Breast epithelium (tissue), 4 donors: ENCODE data around the gene CFAP97D1. TPM values are rescaled to one million over a fixed set of nuclear protein-coding genes. Genes with fewer than 3 reads are reported as not detected.

ENCODE experiments used
- DNase-seq, 2 donors: peaks; one replicate each; pipeline ENCODE4 v3.0.0-alpha.2; 2019; ENCODE audit warnings: low spot score in 2 of 2
- H3K27ac ChIP-seq, 2 donors: fragments of 200-600 bp; sonication (generic) in 1 of 2; one replicate each; pipeline ENCODE4 v1.5.1; 2016 to 2019; ENCODE audit warnings: mild to moderate bottlenecking in 1 of 2
- H3K27me3 ChIP-seq, 2 donors: fragments of 200-600 bp; sonication (generic) in 1 of 2; one replicate each; pipeline versions ENCODE4 v1.5.1 to v1.6.0; 2017 to 2019; ENCODE audit warnings: control low read depth in 1 of 2, mild to moderate bottlenecking in 1 of 2
- H3K36me3 ChIP-seq: fragments of 200-600 bp; one replicate; pipeline ENCODE4 v1.5.1; 2019
- H3K4me1 ChIP-seq, 2 donors: fragments of 200-600 bp; sonication (generic); one replicate each; pipeline ENCODE4 v1.5.1; 2016 to 2019; ENCODE audit warnings: control low read depth in 1 of 2
- H3K4me3 ChIP-seq, 3 donors: fragments of 200-600 bp; sonication (generic); 1 replicate in 2 of 3; 2 replicates in 1 of 3; pipeline ENCODE4 v1.5.1; 2016 to 2019; ENCODE audit warnings: mild to moderate bottlenecking in 3 of 3, moderate library complexity in 2 of 3
- H3K9me3 ChIP-seq, 2 donors: fragments of 200-600 bp; sonication (generic) in 1 of 2; one replicate each; pipeline ENCODE4 v1.5.1; 2016 to 2019; ENCODE audit warnings: control low read depth in 1 of 2
- POLR2A ChIP-seq: fragments of 450-650 bp; IDR thresholded peaks from one replicate; pipeline ENCODE4 v1.6.1; 2016; ENCODE audit warnings: antibody characterized with exemption, mild to moderate bottlenecking, moderate library complexity
- POLR2AphosphoS5 ChIP-seq, 3 donors: sonication (generic); formaldehyde crosslinking; IDR thresholded peaks; one replicate each; pipeline ENCODE4 v1.6.1; 2017; ENCODE audit warnings: antibody characterized with exemption in 3 of 3
- intact Hi-C: fragments of 100-400 bp; cut with DNase I; formaldehyde crosslinking; loops from one replicate; pipeline ENCODE4 v1.15.1; 2023; ENCODE audit warnings: low total_unique reads
- total RNA-seq, 3 donors: library from RNA; depleted of rRNA; stranded (reverse); fragments of >200 nt; gene quantifications; one replicate each; pipeline ENCODE4 v1.1.0, GENCODE V29; 2016
- TF ChIP-seq, protein P1 (sequence below), 3 donors: fragments of 450-650 bp; IDR thresholded peaks; one replicate each; pipeline ENCODE4 v1.5.1; 2016 to 2017; ENCODE audit warnings: antibody characterized with exemption in 3 of 3, mild to moderate bottlenecking in 3 of 3, moderate library complexity in 3 of 3

Gene CFAP97D1
- total RNA-seq, 3 donors from 2014 or later: 0.16 TPM; not detected in 2

GRCh38 chr17:43823350-43824084, 43.3 kb downstream of the CFAP97D1 start:
- TF ChIP-seq POLR2AphosphoS5 (IDR thresholded peaks at IDR 0.05): no peak
- no peak for TF ChIP-seq POLR2A
- TF ChIP-seq, protein P1, sequence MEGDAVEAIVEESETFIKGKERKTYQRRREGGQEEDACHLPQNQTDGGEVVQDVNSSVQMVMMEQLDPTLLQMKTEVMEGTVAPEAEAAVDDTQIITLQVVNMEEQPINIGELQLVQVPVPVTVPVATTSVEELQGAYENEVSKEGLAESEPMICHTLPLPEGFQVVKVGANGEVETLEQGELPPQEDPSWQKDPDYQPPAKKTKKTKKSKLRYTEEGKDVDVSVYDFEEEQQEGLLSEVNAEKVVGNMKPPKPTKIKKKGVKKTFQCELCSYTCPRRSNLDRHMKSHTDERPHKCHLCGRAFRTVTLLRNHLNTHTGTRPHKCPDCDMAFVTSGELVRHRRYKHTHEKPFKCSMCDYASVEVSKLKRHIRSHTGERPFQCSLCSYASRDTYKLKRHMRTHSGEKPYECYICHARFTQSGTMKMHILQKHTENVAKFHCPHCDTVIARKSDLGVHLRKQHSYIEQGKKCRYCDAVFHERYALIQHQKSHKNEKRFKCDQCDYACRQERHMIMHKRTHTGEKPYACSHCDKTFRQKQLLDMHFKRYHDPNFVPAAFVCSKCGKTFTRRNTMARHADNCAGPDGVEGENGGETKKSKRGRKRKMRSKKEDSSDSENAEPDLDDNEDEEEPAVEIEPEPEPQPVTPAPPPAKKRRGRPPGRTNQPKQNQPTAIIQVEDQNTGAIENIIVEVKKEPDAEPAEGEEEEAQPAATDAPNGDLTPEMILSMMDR (IDR thresholded peaks at IDR 0.05): no peak
- Histone ChIP-seq H3K27ac (peak overlapping the region; percentile 77 to 84), H3K4me3 (no peak overlapping the region), H3K36me3 (no peaks in the 10 kb centered on the region), H3K9me3 (no peaks in the 10 kb centered on the region), H3K4me1 (peaks cover 0 to 8% of the 10 kb centered on the region in 2 donors), H3K27me3 (no peaks in the 10 kb centered on the region)
- intact Hi-C loops: no loop called here
- peak in 1 of 2 donors; percentile 84 for DNase-seq

GRCh38 chr17:43825567-43825966, 45.3 kb downstream of the CFAP97D1 start:
- no peak for DNase-seq
- intact Hi-C loops: no loop called here
- TF ChIP-seq POLR2AphosphoS5 (IDR thresholded peaks at IDR 0.05): no peak
- TF ChIP-seq, protein P1 (IDR thresholded peaks at IDR 0.05): no peak
- TF ChIP-seq POLR2A: no peak
- Histone ChIP-seq H3K36me3 (no peaks in the 10 kb centered on the region), H3K4me3 (no peak overlapping the region), H3K27me3 (no peaks in the 10 kb centered on the region), H3K27ac (peak overlapping the region in 1 of 2 donors; percentile 32), H3K9me3 (no peaks in the 10 kb centered on the region), H3K4me1 (peaks cover 0 to 8% of the 10 kb centered on the region in 2 donors)

- peaks cover 0 to 8% of the 10 kb centered on the region in 2 donors for H3K4me1 ChIP-seq
- TF ChIP-seq POLR2AphosphoS5 (IDR thresholded peaks at IDR 0.05) (no peak), POLR2A (no peak)
- TF ChIP-seq, protein P1 (IDR thresholded peaks at IDR 0.05): no peak
- no peaks in the 10 kb centered on the region for H3K36me3 ChIP-seq
- no peak for DNase-seq
- no peak overlapping the region for H3K4me3 ChIP-seq
- H3K27ac ChIP-seq: no peak overlapping the region
- H3K27me3 ChIP-seq: no peaks in the 10 kb centered on the region
- intact Hi-C loops: no loop called here
- no peaks in the 10 kb centered on the region for H3K9me3 ChIP-seq
Observed at GRCh38 chr17:43826206-43826605, 46.0 kb downstream of the CFAP97D1 start.

DNA sequence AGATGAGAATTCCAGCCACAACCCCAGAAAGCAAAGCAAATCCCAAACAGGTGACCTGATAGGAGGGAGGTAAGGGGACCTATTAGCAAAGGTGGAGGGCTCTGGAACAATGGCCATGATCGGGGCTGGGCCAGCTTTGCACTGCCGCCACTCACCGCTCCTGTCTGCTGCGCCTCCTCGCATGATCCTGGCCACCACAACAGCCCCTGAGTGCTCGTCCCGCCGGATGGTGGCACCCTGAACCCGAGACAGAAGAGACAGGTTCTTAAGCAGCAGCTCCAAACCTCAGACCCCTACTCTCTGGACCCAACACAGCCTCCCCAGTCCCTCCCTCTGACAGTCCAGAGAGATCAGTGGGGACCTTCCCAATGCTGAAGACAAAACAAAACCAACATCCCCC, 47.4 kb downstream of the CFAP97D1 start:
- TF ChIP-seq, protein P1 (IDR thresholded peaks at IDR 0.05): no peak
- TF ChIP-seq POLR2AphosphoS5 (IDR thresholded peaks at IDR 0.05) (no peak), POLR2A (no peak)
- no peaks in the 10 kb centered on the region for H3K36me3 ChIP-seq
- DNase-seq: no peak
- intact Hi-C loops: no loop called here
- no peaks in the 10 kb centered on the region for H3K27me3 ChIP-seq
- H3K9me3 ChIP-seq: no peaks in the 10 kb centered on the region
- no peak overlapping the region for H3K4me3 ChIP-seq
- peaks cover 0 to 8% of the 10 kb centered on the region in 2 donors for H3K4me1 ChIP-seq
- H3K27ac ChIP-seq: no peak overlapping the region

GRCh38 chr17:43829738-43830137, 49.5 kb downstream of the CFAP97D1 start:
- Histone ChIP-seq H3K36me3 (no peaks in the 10 kb centered on the region), H3K27me3 (no peaks in the 10 kb centered on the region), H3K9me3 (no peaks in the 10 kb centered on the region), H3K4me3 (no peak overlapping the region), H3K27ac (no peak overlapping the region), H3K4me1 (peaks cover 0 to 7% of the 10 kb centered on the region in 2 donors)
- no peak for DNase-seq
- TF ChIP-seq, protein P1 (IDR thresholded peaks at IDR 0.05): no peak
- no peak for TF ChIP-seq POLR2A
- no peak for TF ChIP-seq POLR2AphosphoS5 (IDR thresholded peaks at IDR 0.05)
- intact Hi-C loops: loop anchor here (10.0 kb wide), 1 partner anchor 55 kb away; the partner anchor contains the start of gene DUSP3
